Osteocyte (in vitro differentiated cells): Measurements from ENCODE around the gene ALOX15. TPM values are rescaled to one million over a fixed set of nuclear protein-coding genes. Genes with fewer than 3 reads are reported as not detected.
"Not testable (repeated sequence)": the region's sequence is repeated elsewhere in the genome, so short reads cannot be mapped to it uniquely, and the experiment has no call there.

Experiments
- DNase-seq: peaks from one replicate; pipeline ENCODE4 v3.0.0; 2021; ENCODE audit warnings: mixed read lengths; ENCODE audit not compliant: unreplicated experiment; ENCODE audit errors: extremely low spot score
- H3K27ac Mint-ChIP-seq: one replicate; pipeline ENCODE4 v1.8.0; 2021; ENCODE audit warnings: mild to moderate bottlenecking, mixed read lengths; ENCODE audit not compliant: unreplicated experiment
- H3K27me3 Mint-ChIP-seq: one replicate; pipeline ENCODE4 v1.8.0; 2021; ENCODE audit warnings: mixed read lengths; ENCODE audit not compliant: unreplicated experiment
- H3K36me3 Mint-ChIP-seq: one replicate; pipeline ENCODE4 v1.8.0; 2021; ENCODE audit warnings: mixed read lengths; ENCODE audit not compliant: unreplicated experiment
- H3K4me1 Mint-ChIP-seq: one replicate; pipeline ENCODE4 v1.8.0; 2021; ENCODE audit warnings: mixed read lengths; ENCODE audit not compliant: unreplicated experiment
- H3K4me3 Mint-ChIP-seq: one replicate; pipeline ENCODE4 v1.8.0; 2021; ENCODE audit warnings: mild to moderate bottlenecking, moderate library complexity, mixed read lengths; ENCODE audit not compliant: unreplicated experiment
- H3K9me3 Mint-ChIP-seq: one replicate; pipeline ENCODE4 v1.8.0; 2021; ENCODE audit warnings: mixed read lengths; ENCODE audit not compliant: unreplicated experiment
- long read RNA-seq: library from polyadenylated mRNA; unstranded; transcript quantifications from one replicate; pipeline ENCODE4 v2.0.0, GENCODE V29; 2021
- total RNA-seq: library from RNA; stranded (reverse); gene quantifications from 2 replicates; pipeline ENCODE4 v1.2.1, GENCODE V29; 2021
- TF ChIP-seq, protein P1 (sequence below): fragments of 200-600 bp; sonication (generic); IDR thresholded peaks from 2 replicates; pipeline ENCODE4 v1.5.0; 2021; ENCODE audit warnings: antibody characterized with exemption, mild to moderate bottlenecking, moderate library complexity

Gene ALOX15, protein sequence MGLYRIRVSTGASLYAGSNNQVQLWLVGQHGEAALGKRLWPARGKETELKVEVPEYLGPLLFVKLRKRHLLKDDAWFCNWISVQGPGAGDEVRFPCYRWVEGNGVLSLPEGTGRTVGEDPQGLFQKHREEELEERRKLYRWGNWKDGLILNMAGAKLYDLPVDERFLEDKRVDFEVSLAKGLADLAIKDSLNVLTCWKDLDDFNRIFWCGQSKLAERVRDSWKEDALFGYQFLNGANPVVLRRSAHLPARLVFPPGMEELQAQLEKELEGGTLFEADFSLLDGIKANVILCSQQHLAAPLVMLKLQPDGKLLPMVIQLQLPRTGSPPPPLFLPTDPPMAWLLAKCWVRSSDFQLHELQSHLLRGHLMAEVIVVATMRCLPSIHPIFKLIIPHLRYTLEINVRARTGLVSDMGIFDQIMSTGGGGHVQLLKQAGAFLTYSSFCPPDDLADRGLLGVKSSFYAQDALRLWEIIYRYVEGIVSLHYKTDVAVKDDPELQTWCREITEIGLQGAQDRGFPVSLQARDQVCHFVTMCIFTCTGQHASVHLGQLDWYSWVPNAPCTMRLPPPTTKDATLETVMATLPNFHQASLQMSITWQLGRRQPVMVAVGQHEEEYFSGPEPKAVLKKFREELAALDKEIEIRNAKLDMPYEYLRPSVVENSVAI
- not detected in 2 replicates for total RNA-seq
- long read RNA-seq, result 0 reads

DNA sequence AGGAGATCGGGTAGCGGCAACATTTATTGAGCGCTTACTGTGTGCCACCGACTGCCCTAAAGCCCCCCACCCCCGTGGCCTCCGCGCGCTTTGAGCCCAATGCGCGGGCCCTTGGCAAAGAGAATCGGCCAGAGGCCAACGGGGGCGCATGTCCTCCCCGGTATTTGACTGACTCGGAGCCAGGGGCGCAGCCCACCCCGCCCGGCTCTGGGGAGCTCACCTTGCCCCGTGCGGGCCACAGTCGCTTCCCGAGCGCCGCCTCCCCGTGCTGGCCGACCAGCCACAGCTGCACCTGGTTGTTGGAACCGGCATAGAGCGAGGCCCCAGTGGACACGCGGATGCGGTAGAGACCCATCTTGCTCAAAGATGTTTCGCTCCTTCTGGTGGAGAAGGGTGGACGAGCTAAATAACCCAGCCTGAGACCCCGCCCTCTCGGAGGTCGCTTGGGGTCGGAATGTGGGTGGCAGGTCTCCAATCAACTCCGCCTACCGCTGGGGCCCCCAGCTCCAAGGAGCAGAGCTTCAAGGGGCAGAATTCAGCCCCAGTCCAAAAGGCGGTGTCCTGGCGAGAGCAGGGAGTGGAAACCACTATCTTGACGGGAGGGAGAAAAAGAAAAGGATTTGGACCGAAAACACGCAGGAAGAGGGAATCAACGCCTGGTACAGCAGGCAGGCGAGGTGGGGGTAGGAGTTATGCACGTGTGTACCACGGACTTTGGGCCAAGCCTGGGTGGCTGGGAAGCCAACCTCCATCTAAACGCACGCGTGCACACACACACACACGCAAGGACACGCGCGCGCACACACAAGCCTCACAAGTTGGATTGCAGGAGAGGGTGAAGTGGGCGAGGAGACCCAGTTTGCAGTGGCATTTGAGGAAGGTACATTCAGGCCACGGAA, at the start of gene ALOX15:
Gene ALOX15, minus strand, starts transcription at position 382 of the 899 bp plus-strand sequence. Its CDS starts 27 bp downstream, at position 355.
- Mint-ChIP-seq H3K4me3 (peak within 1 kb of the TSS; percentile 15), H3K9me3 (no peaks in the 10 kb centered on the region), H3K36me3 (no peaks in the 10 kb centered on the region)

DNA sequence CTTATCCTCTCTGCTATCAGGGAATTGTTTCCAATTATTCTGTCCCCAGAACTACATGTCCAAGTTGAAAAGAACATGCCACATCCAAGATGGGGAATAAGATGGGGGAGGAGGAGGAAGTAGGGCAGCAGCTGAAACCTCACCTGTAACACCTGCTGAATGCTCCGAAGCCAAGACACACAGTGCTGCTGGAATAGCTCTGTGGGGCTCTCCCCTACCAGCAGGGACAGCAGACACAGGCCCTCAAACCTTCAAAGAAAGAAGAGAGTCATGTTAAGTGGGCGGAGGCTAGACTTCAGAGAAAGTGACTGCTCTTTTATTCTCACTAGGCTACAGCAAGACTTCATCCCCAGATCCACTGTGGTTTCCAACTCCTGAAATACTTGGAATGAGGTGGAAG, 49.3 kb upstream of the ALOX15 start:
- H3K27me3 Mint-ChIP-seq, result no peaks in the 10 kb centered on the region
- no peak overlapping the region for H3K27ac Mint-ChIP-seq
- H3K9me3 Mint-ChIP-seq, result no peaks in the 10 kb centered on the region
- H3K36me3 Mint-ChIP-seq, result peaks cover 32% of the 10 kb centered on the region
- H3K4me1 Mint-ChIP-seq, result no peaks in the 10 kb centered on the region
- no peak overlapping the region for H3K4me3 Mint-ChIP-seq
- no peak for DNase-seq
- TF ChIP-seq, protein P1, sequence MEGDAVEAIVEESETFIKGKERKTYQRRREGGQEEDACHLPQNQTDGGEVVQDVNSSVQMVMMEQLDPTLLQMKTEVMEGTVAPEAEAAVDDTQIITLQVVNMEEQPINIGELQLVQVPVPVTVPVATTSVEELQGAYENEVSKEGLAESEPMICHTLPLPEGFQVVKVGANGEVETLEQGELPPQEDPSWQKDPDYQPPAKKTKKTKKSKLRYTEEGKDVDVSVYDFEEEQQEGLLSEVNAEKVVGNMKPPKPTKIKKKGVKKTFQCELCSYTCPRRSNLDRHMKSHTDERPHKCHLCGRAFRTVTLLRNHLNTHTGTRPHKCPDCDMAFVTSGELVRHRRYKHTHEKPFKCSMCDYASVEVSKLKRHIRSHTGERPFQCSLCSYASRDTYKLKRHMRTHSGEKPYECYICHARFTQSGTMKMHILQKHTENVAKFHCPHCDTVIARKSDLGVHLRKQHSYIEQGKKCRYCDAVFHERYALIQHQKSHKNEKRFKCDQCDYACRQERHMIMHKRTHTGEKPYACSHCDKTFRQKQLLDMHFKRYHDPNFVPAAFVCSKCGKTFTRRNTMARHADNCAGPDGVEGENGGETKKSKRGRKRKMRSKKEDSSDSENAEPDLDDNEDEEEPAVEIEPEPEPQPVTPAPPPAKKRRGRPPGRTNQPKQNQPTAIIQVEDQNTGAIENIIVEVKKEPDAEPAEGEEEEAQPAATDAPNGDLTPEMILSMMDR, result no peak

More for the DNA sequence above, at the start of gene ALOX15:
- TF ChIP-seq, protein P1, result no peak
- peaks cover 12% of the 10 kb centered on the region for H3K4me1 Mint-ChIP-seq
- no peak for DNase-seq
- no peak within 1 kb of the TSS for H3K27ac Mint-ChIP-seq
- peaks cover 84% of the 10 kb centered on the region for H3K27me3 Mint-ChIP-seq

DNA sequence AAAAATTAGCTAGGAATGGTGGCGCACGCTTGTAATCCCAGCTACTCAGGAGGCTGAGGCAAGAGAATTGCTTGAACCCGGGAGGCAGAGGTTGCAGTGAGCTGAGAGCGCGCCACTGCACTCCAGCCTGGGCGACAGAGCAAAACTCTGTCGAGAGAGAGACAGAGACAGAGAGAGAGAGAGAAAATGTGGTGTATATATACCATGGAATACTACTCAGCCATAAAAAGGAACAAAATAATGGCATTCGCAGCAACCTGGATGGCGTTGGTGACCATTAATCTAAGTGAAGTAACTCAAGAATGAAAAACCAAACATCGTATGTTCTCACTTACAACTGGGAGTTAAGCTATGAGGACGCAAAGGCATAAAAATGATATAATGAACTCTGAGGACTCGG, 48.4 kb upstream of the ALOX15 start:
- H3K4me1 Mint-ChIP-seq, H3K4me3 Mint-ChIP-seq, H3K27me3 Mint-ChIP-seq, DNase-seq, H3K9me3 Mint-ChIP-seq, H3K27ac Mint-ChIP-seq: not testable (repeated sequence)
- H3K36me3 Mint-ChIP-seq, result peaks cover 38% of the 10 kb centered on the region

DNA sequence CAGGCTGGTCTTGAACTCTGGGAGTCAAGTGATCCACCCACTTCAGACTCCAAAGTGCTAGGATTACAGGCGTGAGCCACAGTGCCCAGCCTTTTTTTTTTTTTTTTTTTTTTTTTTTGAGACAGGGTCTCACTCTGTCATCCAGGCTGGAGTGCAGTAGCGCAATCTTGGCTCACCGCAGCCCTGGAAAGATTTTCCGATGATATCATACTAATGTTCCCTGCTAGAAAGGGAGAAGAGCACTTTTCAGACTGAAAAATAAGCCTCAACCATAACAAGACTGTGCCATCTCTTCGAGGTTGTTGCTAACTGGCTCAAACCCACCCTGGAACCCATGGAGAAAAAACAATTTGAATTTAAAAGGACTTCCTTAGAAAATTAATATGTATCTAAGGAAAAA, 42.3 kb upstream of the ALOX15 start:
- Mint-ChIP-seq H3K4me1 (peaks cover 17% of the 10 kb centered on the region), H3K36me3 (peaks cover 46% of the 10 kb centered on the region)
- not testable (repeated sequence) for H3K9me3 Mint-ChIP-seq, DNase-seq, H3K27me3 Mint-ChIP-seq, H3K4me3 Mint-ChIP-seq, H3K27ac Mint-ChIP-seq

- Mint-ChIP-seq H3K36me3 (peaks cover 39% of the 10 kb centered on the region), H3K4me3 (no peak overlapping the region), H3K9me3 (no peaks in the 10 kb centered on the region), H3K4me1 (peaks cover 24% of the 10 kb centered on the region), H3K27ac (peak overlapping the region; percentile 41), H3K27me3 (no peaks in the 10 kb centered on the region)
- no peak for DNase-seq
- TF ChIP-seq, protein P1, result no peak
These were observed 38.2 kb upstream of the ALOX15 start for GRCh38 chr17:4679658-4680057.
